Heart right ventricle (tissue), 16 donors: Measurements from ENCODE around the gene NELL1. TPM values are rescaled to one million over a fixed set of nuclear protein-coding genes. Genes with fewer than 3 reads are reported as not detected.

Experiments used
- ATAC-seq, 8 donors: fragments of 200-7000 bp; cut with Tn5 transposase; one replicate each; pipeline ENCODE4 v1.9.1; 2020; ENCODE audit warnings: mild to moderate bottlenecking in 8 of 8, moderate library complexity in 8 of 8, moderate number of reproducible peaks in 1 of 8
- DNase-seq, 2 donors: peaks; one replicate each; pipeline ENCODE4 v3.0.0-alpha.2; 2020
- H3K27ac ChIP-seq, 10 donors: fragments of 200-600 bp; sonication (generic) in 2 of 10; one replicate each; pipeline versions ENCODE4 v1.5.0 to v1.8.0; 2020 to 2022; ENCODE audit warnings: mild to moderate bottlenecking in 3 of 10
- H3K27me3 ChIP-seq, 7 donors: fragments of 200-600 bp; one replicate each; pipeline ENCODE4 v1.8.0; 2021 to 2022; ENCODE audit warnings: mild to moderate bottlenecking in 2 of 7
- H3K36me3 ChIP-seq, 9 donors: fragments of 200-600 bp; sonication (generic) in 1 of 9; one replicate each; pipeline versions ENCODE4 v1.5.0 to v1.8.0; 2020 to 2022; ENCODE audit warnings: mild to moderate bottlenecking in 2 of 9
- H3K4me1 ChIP-seq, 9 donors: fragments of 200-600 bp; sonication (generic) in 1 of 9; one replicate each; pipeline versions ENCODE4 v1.5.0 to v1.8.0; 2020 to 2022; ENCODE audit warnings: mild to moderate bottlenecking in 4 of 9
- H3K4me3 ChIP-seq, 10 donors: fragments of 200-600 bp; sonication (generic) in 2 of 10; one replicate each; pipeline versions ENCODE4 v1.5.0 to v1.8.0; 2020 to 2022; ENCODE audit warnings: mild to moderate bottlenecking in 7 of 10, moderate library complexity in 2 of 10
- H3K9me3 ChIP-seq, 11 donors: fragments of 200-600 bp in 10 of 11; sonication (generic) in 2 of 11; one replicate each; pipeline versions ENCODE4 v1.5.0 to v1.8.0; 2013 to 2022; ENCODE audit warnings: mild to moderate bottlenecking in 2 of 11, control low read depth in 1 of 11, moderate library complexity in 1 of 11
- CTCF ChIP-seq, 9 donors: fragments of 200-600 bp; sonication (generic) in 2 of 9; IDR thresholded peaks; one replicate each; pipeline versions ENCODE4 v1.5.0 to v1.8.0; 2021 to 2022; ENCODE audit warnings: antibody characterized with exemption in 9 of 9, mild to moderate bottlenecking in 5 of 9, moderate library complexity in 1 of 9
- WGBS, 2 donors: extraction: QIAGEN DNeasy Blood & Tissue Kit; methylation state at CpG; one replicate each; pipeline ENCODE4 v1.1.7; 2013; ENCODE audit warnings: inconsistent platforms in 1 of 2; 5-methylcytosine and 5-hydroxymethylcytosine counted together
- intact Hi-C, 10 donors: fragments of 100-400 bp; cut with DNase I; formaldehyde crosslinking; loops; one replicate each; pipeline versions ENCODE4 v1.11.1 to v1.14.2; 2022
- polyA plus RNA-seq, 2 donors: library from polyadenylated mRNA; stranded (reverse); fragments of 200-250 nt; gene quantifications; one replicate each; pipeline ENCODE4 v1.2.3, GENCODE V29; 2013
- total RNA-seq, 10 donors: library from RNA; stranded (reverse); fragmentation: NEBNext Ultra II Directional in 3 of 10; extraction: Animal tissue kit (Norgen Biotek cat#: 25700) in 3 of 10; gene quantifications; one replicate each; pipeline versions ENCODE4 v1.2.1 to v1.2.4, GENCODE V29; 2021 to 2023
- donor health status: Arrhythmogenic right ventricular cardiomyopathy.
- donor health status: ischemic (EF 13 %, LVEDD 7.1; RV severe dilation, severe dysfunction).
- donor health status: healthy with polysubstance abuse.
- donor health status: DM: no; HTN: yes; CAD: no.
- donor health status: DM: no; HTN: no; CAD: no.
- donor health status: ischemic (EF 25% LVEDD 6.9; RV normal size, moderate dysfunction).
- donor health status: ischemic (EF 25% LVEDD 5.7; RV mildly dilated, moderate dysfunction).
- donor health status: healthy.
- donor health status: DM: yes; HTN: yes; CAD: no.
- donor health status: Ischemic cardiomyopathy.
- donor health status: ischemic (EF 35%, LVEDD 5.7; RV mildly dilated, moderate dysfunction).
- donor health status: nonischemic (EF 11% LVEDD 7.7; RV severe dilation, severe dysfunction).
- donor health status: DM: yes; HTN: yes; CAD: no.
- donor health status: PGD.
- donor health status: ischemic (EF 29% LVEDD 5.4; RV normal size, mild dysfunction).
- donor health status: nonischemic (EF 23%, LVEDD 6.1; RV moderate dilation, normal function).

Gene NELL1
- total and polyA plus RNA-seq, 12 donors = not detected

- no peaks in the 10 kb centered on the region for H3K4me1 ChIP-seq
- H3K27me3 ChIP-seq = peaks cover 0 to 4% (median 0%) of the 10 kb centered on the region in 7 donors
- 91 to 94% methylated on average over 4 of the region's 4 CpGs for WGBS, 2 donors
- intact Hi-C loops = no loop called here
- no peak for TF ChIP-seq CTCF (IDR thresholded peaks at IDR 0.05)
- no peak overlapping the region for H3K27ac ChIP-seq
- H3K36me3 ChIP-seq = no peaks in the 10 kb centered on the region
- no peak for DNase-seq
- H3K9me3 ChIP-seq = no peaks in the 10 kb centered on the region
- no peak overlapping the region for H3K4me3 ChIP-seq
- ATAC-seq = no peak
Measured at GRCh38 chr11:21484039-21484438, 814.7 kb downstream of the NELL1 start.

- no peaks in the 10 kb centered on the region for H3K4me1 ChIP-seq
- DNase-seq (no peak), ATAC-seq (no peak)
- WGBS, 2 donors = 76 to 81% methylated on average over 1 of the region's 1 CpG
- no peak for TF ChIP-seq CTCF (IDR thresholded peaks at IDR 0.05)
- H3K27me3 ChIP-seq = peaks cover 0 to 4% (median 0%) of the 10 kb centered on the region in 7 donors
- intact Hi-C loops = no loop called here
- H3K4me3 ChIP-seq = no peak overlapping the region
- no peak overlapping the region for H3K27ac ChIP-seq
- H3K9me3 ChIP-seq = peaks cover 0 to 7% (median 0%) of the 10 kb centered on the region in 11 donors
- H3K36me3 ChIP-seq = no peaks in the 10 kb centered on the region
Measured at GRCh38 chr11:21485006-21485405, 815.6 kb downstream of the NELL1 start.

GRCh38 chr11:21485426-21485825 is 816.0 kb downstream of the NELL1 start:
- peaks cover 0 to 11% (median 0%) of the 10 kb centered on the region in 11 donors for H3K9me3 ChIP-seq
- intact Hi-C loops = no loop called here
- WGBS, 2 donors = 71 to 74% methylated on average over 5 of the region's 5 CpGs

GRCh38 chr11:21489416-21490115 is 820.2 kb downstream of the NELL1 start:
- Histone ChIP-seq H3K4me1 (no peaks in the 10 kb centered on the region), H3K36me3 (no peaks in the 10 kb centered on the region), H3K27me3 (peaks cover 0 to 4% (median 0%) of the 10 kb centered on the region in 7 donors), H3K9me3 (peaks cover 0 to 36% (median 6%) of the 10 kb centered on the region in 11 donors), H3K27ac (no peak overlapping the region), H3K4me3 (no peak overlapping the region)
- WGBS, 2 donors = 83 to 85% methylated on average over 2 of the region's 2 CpGs
- no peak for DNase-seq
- no peak for ATAC-seq
- intact Hi-C loops = no loop called here
- no peak for TF ChIP-seq CTCF (IDR thresholded peaks at IDR 0.05)

More at GRCh38 chr11:21485426-21485825, 816.0 kb downstream of the NELL1 start:
- H3K27ac ChIP-seq = no peak overlapping the region
- peaks cover 0 to 4% (median 0%) of the 10 kb centered on the region in 7 donors for H3K27me3 ChIP-seq
- no peaks in the 10 kb centered on the region for H3K36me3 ChIP-seq
- no peak for DNase-seq
- H3K4me3 ChIP-seq = no peak overlapping the region
- no peak for TF ChIP-seq CTCF (IDR thresholded peaks at IDR 0.05)
- no peak for ATAC-seq
- H3K4me1 ChIP-seq = no peaks in the 10 kb centered on the region
